HAP-1 (cell line): Measurements from ENCODE around the gene PCSK5.
"Not testable (repeated sequence)": the region's sequence is repeated elsewhere in the genome, so short reads cannot be mapped to it uniquely, and the experiment has no call there.

Experiments
- DNase-seq, 2 experiments: peaks; one replicate each; pipeline ENCODE4 v3.0.0-alpha.2; 2016 to 2020; ENCODE audit warnings: low spot score in 2 of 2
- H3K27me3 ChIP-seq: fragments of 250-450 bp; sonication (Bioruptor Pico); 2 replicates; pipeline ENCODE4 v1.5.1; 2020; ENCODE audit warnings: low read depth, mild to moderate bottlenecking, moderate library complexity
- H3K36me3 ChIP-seq: fragments of 250-450 bp; sonication (Bioruptor Pico); replicated peaks from 2 replicates; pipeline ENCODE4 v1.5.1; 2020; ENCODE audit warnings: mild to moderate bottlenecking
- H3K4me1 ChIP-seq: fragments of 250-450 bp; sonication (Bioruptor Pico); 2 replicates; pipeline ENCODE4 v1.5.1; 2020; ENCODE audit warnings: mild to moderate bottlenecking
- H3K4me3 ChIP-seq: fragments of 250-450 bp; sonication (Bioruptor Pico); 2 replicates; pipeline ENCODE4 v1.5.1; 2020; ENCODE audit warnings: mild to moderate bottlenecking, moderate library complexity
- H3K9me3 ChIP-seq: fragments of 250-450 bp; sonication (Bioruptor Pico); 2 replicates; pipeline ENCODE4 v1.5.1; 2020; ENCODE audit warnings: mild to moderate bottlenecking, moderate library complexity
- in situ Hi-C: fragments of 300-500 bp; cut with MboI; formaldehyde crosslinking; loops from 3 replicates; pipeline ENCODE4 v1.14.3; 2020; ENCODE audit warnings: low sequenced_read_pairs, inconsistent platforms, mixed read lengths

The PCSK5 gene

DNA sequence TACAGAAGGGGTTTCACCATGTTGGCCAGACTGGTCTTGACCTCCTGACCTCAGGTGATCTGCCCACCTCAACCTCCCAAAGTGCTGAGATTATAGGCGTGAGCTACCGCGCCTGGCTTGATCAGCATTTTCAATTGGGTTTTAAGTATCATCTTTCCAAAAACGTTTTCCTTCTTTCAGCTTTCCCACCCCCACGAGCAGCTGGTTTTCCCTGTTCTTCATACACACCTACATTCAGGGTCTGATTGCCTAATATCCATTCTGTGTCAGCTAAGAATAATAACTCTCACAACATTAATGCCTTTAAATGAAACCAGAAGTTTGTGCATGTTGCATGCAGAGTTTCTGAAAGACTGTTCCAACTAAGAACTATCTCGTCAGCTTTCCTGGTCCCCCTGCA is 465.4 kb downstream of the PCSK5 start:
- no peak for DNase-seq
- Histone ChIP-seq H3K36me3 (no peaks in the 10 kb centered on the region), H3K4me1 (no peaks in the 10 kb centered on the region), H3K4me3 (no peak overlapping the region), H3K9me3 (no peaks in the 10 kb centered on the region), H3K27me3 (peaks cover 23% of the 10 kb centered on the region; the same call in 1 of the 2 replicates)
- in situ Hi-C loops, result no loop called here

DNA sequence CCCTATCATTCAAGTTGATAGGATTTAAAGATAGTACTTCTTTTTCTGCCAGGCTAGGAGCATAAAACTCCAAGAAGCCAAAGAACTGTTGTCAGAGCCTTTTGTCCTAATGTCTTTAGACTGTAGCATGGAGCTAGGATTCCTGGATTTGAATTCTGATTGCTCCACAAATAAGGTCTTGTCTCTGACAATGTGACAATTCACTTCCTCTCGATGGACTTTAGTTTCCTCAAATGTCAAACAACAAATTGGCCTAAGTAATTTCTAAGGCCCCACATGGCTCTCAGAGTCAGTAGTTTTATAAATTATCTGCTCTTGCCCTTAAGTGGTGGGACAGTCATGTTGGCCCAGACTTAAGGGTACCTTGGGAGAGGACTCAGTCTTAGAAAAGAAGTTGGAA is 467.1 kb downstream of the PCSK5 start:
- no peak for DNase-seq

GRCh38 chr9:76358628-76359280 is 468.3 kb downstream of the PCSK5 start:
- H3K4me3 ChIP-seq, result no peak overlapping the region
- H3K4me1 ChIP-seq, result no peaks in the 10 kb centered on the region
- H3K27me3 ChIP-seq, result peaks cover 15% of the 10 kb centered on the region; the same call in 1 of the 2 replicates
- in situ Hi-C loops, result no loop called here
- no peak for DNase-seq
- H3K36me3 ChIP-seq, result no peaks in the 10 kb centered on the region
- H3K9me3 ChIP-seq, result no peaks in the 10 kb centered on the region

More for the DNA sequence above, 467.1 kb downstream of the PCSK5 start:
- in situ Hi-C loops, result no loop called here
- no peak overlapping the region for H3K4me3 ChIP-seq
- H3K36me3 ChIP-seq, result no peaks in the 10 kb centered on the region
- no peaks in the 10 kb centered on the region for H3K9me3 ChIP-seq
- peaks cover 15% of the 10 kb centered on the region; the same call in 1 of the 2 replicates for H3K27me3 ChIP-seq
- no peaks in the 10 kb centered on the region for H3K4me1 ChIP-seq

GRCh38 chr9:76359365-76359764 is 468.9 kb downstream of the PCSK5 start:
- no peaks in the 10 kb centered on the region for H3K9me3 ChIP-seq
- in situ Hi-C loops, result no loop called here
- no peak for DNase-seq
- H3K27me3 ChIP-seq, result peaks cover 17% of the 10 kb centered on the region; the same call in 1 of the 2 replicates
- H3K4me3 ChIP-seq, result no peak overlapping the region
- no peaks in the 10 kb centered on the region for H3K4me1 ChIP-seq
- no peaks in the 10 kb centered on the region for H3K36me3 ChIP-seq

DNA sequence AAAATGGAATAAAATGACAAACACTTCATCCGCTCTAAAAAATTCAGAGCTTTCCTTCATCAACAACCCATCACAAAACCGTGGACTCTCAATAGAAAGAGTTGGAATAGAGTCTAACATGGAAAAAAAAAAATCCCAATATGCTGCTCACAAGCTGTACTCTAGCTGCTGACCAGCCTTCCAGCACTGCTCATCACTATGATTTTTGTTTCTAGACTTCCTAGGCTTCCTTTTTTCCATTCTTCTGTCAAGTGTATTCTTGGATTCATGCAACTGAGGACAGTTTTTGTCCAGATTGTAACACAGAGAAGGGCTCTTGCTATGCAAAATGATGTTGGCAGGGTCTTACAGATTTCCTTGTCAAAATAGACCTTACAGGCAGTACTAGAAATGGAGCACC is 469.3 kb downstream of the PCSK5 start:
- Histone ChIP-seq H3K4me1 (no peaks in the 10 kb centered on the region; the same call in 1 of the 2 replicates), H3K27me3 (peaks cover 17% of the 10 kb centered on the region; the same call in 1 of the 2 replicates), H3K4me3 (no peak overlapping the region), H3K9me3 (no peaks in the 10 kb centered on the region), H3K36me3 (no peaks in the 10 kb centered on the region)
- in situ Hi-C loops, result no loop called here
- no peak for DNase-seq

DNA sequence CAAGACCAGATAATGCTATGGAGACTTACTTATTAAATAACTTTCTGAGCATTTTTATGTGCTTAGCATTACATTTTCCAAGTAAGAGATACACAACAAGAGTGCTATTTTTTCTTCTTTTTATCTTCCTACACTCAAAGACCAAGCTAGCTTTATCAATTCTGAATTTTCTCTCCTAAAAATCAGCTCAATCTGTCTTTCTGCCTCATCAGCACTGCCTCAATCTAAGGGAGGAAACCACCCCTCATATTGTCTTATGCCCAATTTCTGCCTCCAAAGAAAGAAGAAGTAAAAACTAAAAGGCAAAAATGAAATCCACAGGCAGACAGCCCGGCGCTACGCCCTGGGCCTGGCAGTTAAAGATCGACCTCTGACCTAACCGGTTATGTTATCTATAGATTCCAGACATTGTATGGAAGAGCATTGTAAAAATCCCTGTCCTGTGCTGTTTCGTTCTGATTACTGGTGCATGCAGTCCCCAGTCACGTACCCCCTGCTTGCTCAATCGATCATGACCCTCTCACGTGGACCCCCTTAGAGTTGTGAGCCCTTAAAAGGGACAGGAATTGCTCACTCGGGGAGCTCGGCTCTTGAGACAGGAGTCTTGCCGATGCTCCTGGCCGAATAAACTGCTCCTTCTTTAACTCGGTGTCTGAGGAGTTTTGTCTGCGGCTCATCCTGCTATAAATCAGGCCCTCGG is 472.0 kb downstream of the PCSK5 start:
- in situ Hi-C loops, H3K36me3 ChIP-seq, DNase-seq, H3K4me1 ChIP-seq, H3K4me3 ChIP-seq, H3K9me3 ChIP-seq: not testable (repeated sequence)
- H3K27me3 ChIP-seq, result 0 out of 2 replicates have a peak, but pooled peaks cover 15% of the 10 kb centered on the region

- Histone ChIP-seq H3K27me3 (0 out of 2 replicates have a peak, but pooled peaks cover 15% of the 10 kb centered on the region), H3K36me3 (no peaks in the 10 kb centered on the region), H3K9me3 (no peaks in the 10 kb centered on the region), H3K4me3 (no peak overlapping the region), H3K4me1 (peaks cover 3% of the 10 kb centered on the region)
- in situ Hi-C loops, result no loop called here
- no peak for DNase-seq
Measured at GRCh38 chr9:76363032-76363395, 472.5 kb downstream of the PCSK5 start.

DNA sequence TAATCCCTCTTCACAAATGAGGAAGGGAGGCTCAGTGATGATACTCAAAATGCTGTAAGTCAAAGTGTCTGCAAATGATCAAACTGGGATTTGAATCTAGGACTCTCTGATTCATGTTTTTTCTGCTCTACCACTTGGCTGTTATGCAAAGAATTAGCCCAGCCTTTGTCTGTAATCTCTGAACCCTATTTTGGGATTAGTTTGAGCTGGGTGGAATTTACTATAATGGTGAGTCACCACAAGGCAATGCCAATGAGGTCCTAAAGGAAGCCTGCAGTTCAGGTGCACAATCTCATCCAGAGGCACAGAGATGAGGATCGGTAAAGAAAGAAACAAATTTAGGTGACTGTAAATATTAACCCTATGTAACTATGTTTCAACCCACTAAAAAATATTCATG is 474.6 kb downstream of the PCSK5 start:
- Histone ChIP-seq H3K36me3 (no peaks in the 10 kb centered on the region), H3K4me3 (no peak overlapping the region), H3K27me3 (0 out of 2 replicates have a peak, but pooled peaks cover 5% of the 10 kb centered on the region), H3K4me1 (peaks cover 3% of the 10 kb centered on the region), H3K9me3 (no peaks in the 10 kb centered on the region)
- DNase-seq, result peak in 1 of 2 experiments; percentile 36
- in situ Hi-C loops, result no loop called here

DNA sequence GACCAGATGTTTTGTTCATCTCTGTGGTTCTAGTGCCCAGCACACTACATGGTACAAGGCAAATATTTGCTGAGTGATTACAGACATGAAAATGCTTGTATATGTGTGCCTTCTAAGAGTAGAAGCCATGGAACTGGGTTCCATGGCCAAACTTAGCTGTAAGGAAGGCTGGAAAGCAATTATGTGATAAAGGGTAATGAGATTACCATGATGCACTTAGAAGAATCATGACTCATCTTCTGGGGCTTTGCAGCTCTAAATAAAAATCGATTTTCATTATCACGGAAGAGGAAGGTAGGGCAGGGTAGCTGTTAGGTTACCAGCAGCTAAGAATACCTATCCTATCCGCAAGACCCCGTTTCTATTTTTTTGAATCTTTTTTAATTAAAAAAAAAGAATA is 475.8 kb downstream of the PCSK5 start:
- Histone ChIP-seq H3K27me3 (0 out of 2 replicates have a peak, but pooled peaks cover 2% of the 10 kb centered on the region), H3K4me3 (no peak overlapping the region), H3K4me1 (peaks cover 11% of the 10 kb centered on the region), H3K9me3 (no peaks in the 10 kb centered on the region), H3K36me3 (no peaks in the 10 kb centered on the region)
- in situ Hi-C loops, result no loop called here
- no peak for DNase-seq

GRCh38 chr9:76369583-76369982 is 479.1 kb downstream of the PCSK5 start:
- peak in 1 of 2 experiments; percentile 46 for DNase-seq
- no peaks in the 10 kb centered on the region for H3K9me3 ChIP-seq
- no peaks in the 10 kb centered on the region for H3K36me3 ChIP-seq
- in situ Hi-C loops, result no loop called here
- no peaks in the 10 kb centered on the region for H3K27me3 ChIP-seq
- peaks cover 16% of the 10 kb centered on the region for H3K4me1 ChIP-seq
- no peak overlapping the region for H3K4me3 ChIP-seq

GRCh38 chr9:76370396-76371023 is 480.0 kb downstream of the PCSK5 start:
- Histone ChIP-seq H3K36me3 (no peaks in the 10 kb centered on the region), H3K27me3 (no peaks in the 10 kb centered on the region), H3K9me3 (no peaks in the 10 kb centered on the region), H3K4me1 (peaks cover 13% of the 10 kb centered on the region), H3K4me3 (no peak overlapping the region)
- in situ Hi-C loops, result no loop called here
- DNase-seq, result peak; percentile 18 to 67

- Histone ChIP-seq H3K27me3 (no peaks in the 10 kb centered on the region), H3K9me3 (no peaks in the 10 kb centered on the region), H3K4me1 (peaks cover 13% of the 10 kb centered on the region), H3K4me3 (no peak overlapping the region), H3K36me3 (no peaks in the 10 kb centered on the region)
- DNase-seq, result no peak
- in situ Hi-C loops, result no loop called here
Measured at GRCh38 chr9:76371901-76372300, 481.4 kb downstream of the PCSK5 start.

DNA sequence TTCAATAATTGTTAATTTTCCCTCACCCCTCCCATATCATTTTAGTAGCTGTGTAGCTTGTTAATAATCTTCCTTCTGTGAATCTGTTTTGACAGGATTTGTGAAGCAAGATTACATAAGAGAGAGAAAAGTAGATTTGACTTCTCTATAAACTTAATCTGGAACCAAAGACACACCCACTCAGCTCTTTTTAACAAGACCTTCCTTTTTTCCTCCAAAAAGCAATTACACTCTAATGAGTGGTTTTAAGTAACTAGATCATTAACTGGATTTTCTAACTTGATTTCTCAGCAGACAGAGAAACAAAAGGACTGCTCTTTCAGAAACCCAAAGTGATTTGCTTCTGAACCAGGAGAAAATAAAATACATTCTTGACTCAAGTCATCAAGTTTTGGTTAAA is 481.9 kb downstream of the PCSK5 start:
- no peak for DNase-seq
- in situ Hi-C loops, result no loop called here
- Histone ChIP-seq H3K27me3 (no peaks in the 10 kb centered on the region), H3K4me3 (no peak overlapping the region), H3K9me3 (no peaks in the 10 kb centered on the region), H3K36me3 (no peaks in the 10 kb centered on the region), H3K4me1 (peaks cover 13% of the 10 kb centered on the region)

GRCh38 chr9:76373173-76373783 is 482.8 kb downstream of the PCSK5 start:
- Histone ChIP-seq H3K36me3 (no peaks in the 10 kb centered on the region), H3K4me3 (no peak overlapping the region), H3K9me3 (no peaks in the 10 kb centered on the region), H3K27me3 (no peaks in the 10 kb centered on the region), H3K4me1 (peaks cover 13% of the 10 kb centered on the region)
- in situ Hi-C loops, result no loop called here
- DNase-seq, result no peak
